Stimulated activated CD8-positive, alpha-beta memory T cell treated with anti-CD3 and anti-CD28 coated beads, Interleukin-15, amount 100 ng/mL, for 48 hours (primary cell): ENCODE measurements around the gene ANKS1B.
"Not testable (repeated sequence)": the region's sequence is repeated elsewhere in the genome, so short reads cannot be mapped to it uniquely, and the experiment has no call there.

Experiments used
- DNase-seq, 2 donors: peaks; one replicate each; pipeline ENCODE4 v3.0.0-alpha.2; 2020; ENCODE audit warnings: low read depth in 2 of 2

ANKS1B gene

GRCh38 chr12:99267038-99267437 is 717.7 kb downstream of the ANKS1B start:
- DNase-seq: no peak

DNA sequence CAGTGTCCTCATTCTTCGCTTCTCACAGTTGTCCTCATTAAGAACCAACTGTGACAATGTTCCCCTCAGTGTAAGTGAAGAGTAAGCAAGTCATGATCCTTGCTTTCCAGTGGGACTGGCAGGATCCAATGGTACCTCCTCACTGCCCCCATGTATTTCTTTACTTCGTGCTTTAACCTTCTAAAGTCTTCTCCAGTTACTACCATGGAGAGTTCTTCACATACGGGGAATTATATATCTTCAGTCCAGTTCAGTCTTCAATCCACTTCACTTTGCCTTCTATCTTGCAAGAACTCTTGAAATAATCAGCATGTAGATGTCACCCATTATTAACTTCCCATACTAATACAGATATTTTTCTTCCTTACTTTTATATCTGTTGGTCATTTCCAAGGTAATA is 719.1 kb downstream of the ANKS1B start:
- DNase-seq: no peak

DNA sequence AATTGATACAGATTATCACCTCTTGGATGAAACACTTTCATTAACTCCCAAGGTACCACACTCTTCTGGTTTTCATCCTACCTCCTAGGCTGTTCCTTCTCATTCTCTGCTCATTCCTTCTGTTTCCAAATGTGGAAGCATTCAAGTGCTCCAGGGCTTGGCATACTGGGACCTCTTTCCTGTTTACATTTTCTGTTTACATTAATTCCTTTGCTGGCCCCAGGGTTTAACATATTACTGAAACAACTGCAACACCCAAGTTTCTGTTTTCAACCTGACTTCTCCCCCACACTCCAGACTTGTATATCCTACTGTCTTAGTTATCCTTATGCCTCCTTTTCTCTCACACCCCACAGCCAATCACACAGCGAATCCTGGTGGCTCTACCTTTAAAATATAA is 723.5 kb downstream of the ANKS1B start:
- no peak for DNase-seq

- DNase-seq: no peak
These were observed 724.2 kb downstream of the ANKS1B start for GRCh38 chr12:99260456-99260996.

DNA sequence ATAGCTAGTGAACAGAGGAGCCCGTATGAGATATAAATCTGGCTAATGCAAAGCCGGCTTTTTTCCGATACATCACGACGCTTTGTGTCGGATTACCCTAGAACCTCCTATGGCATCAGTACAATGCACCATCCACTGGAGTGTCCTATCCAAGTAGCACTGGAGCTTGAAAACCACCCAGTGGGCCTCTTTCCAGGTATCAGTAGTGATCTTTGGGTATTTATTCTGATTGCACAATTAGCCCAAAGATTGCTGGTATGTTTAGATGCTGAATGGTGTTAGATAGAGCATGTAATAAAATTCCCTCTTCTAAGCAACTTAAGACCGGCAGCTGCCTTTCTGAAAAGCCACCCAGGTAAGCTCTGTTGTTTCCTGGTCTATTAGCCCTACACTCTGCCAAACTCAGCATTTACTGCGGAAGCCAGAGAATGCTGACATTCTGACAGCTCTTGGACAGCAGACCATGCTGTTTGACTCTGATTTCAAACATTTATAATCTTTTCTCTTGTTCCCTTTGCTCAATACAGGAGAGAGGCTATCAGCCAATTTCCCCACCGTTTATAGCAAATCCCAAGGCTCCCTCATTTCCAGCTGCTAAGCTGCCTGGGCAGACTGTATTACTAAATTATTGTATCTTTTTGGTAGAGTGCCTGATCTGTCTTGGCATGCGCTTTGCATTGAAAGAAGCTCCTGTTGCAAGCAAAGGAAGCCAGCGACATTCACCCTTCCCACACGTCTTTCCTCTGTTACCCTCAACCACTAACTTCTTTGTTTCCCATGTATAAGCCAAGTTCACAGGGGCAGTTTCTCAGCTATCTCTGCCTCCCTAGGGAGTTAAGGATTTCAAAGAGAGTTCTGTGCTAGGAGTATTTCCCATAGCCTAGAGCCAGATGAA is 725.4 kb downstream of the ANKS1B start:
- no peak for DNase-seq

DNA sequence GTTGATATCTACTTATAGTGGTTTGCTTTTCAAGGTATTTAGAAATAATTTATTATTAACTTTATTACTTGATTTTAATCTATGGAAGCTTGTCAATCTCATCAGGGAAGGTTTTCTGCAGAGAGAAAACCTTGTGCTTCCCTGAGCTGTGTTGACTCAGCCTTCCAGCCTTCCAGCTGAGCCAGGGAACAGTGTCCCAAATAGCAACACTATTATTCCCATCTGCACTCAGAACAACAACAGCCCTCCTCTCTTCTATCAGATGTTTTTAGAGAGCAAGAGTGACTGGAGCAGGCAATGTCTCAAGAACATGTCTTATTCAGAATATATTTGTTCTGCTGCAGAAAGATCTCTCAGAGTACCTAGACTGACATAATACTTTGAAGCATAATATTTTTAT is 727.1 kb downstream of the ANKS1B start:
- no peak for DNase-seq

GRCh38 chr12:99253068-99253467 is 731.7 kb downstream of the ANKS1B start:
- DNase-seq: no peak

- DNase-seq: no peak
These were observed 734.6 kb downstream of the ANKS1B start for GRCh38 chr12:99250091-99250490.

GRCh38 chr12:99249543-99249942 is 735.2 kb downstream of the ANKS1B start:
- DNase-seq: no peak

DNA sequence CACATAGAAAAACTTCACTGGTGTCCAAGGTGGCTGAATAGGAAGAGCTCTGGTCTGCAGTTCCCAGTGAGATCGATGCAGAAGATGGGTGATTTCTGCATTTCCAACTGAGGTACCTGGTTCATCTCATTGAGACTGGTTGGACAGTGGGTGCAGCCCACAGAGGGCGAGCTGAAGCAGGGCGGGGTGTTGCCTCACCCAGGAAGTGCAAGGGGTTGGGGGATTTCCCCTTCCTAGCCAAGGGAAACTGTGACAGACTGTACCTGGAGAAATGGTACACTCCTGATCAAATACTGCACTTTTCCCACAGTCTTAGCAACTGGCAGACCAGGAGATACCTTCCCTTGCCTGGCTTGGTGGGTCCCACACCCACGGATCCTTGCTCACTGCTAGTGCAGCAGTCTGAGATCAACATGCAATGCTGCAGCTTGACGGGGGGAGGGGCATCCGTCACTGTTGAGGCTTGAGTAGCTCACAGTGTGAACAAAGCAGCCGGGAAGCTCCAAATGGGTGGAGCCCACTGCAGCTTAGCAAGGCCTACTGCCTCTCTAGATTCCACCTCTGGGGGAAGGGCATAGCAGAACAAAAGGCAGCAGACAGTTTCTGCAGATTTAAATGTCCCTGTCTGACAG is 746.7 kb downstream of the ANKS1B start:
- DNase-seq: not testable (repeated sequence)

- DNase-seq: no peak
These were observed 749.4 kb downstream of the ANKS1B start for GRCh38 chr12:99235381-99235780.

GRCh38 chr12:99234702-99235101 is 750.0 kb downstream of the ANKS1B start:
- no peak for DNase-seq

- DNase-seq: no peak
These were observed 752.4 kb downstream of the ANKS1B start for GRCh38 chr12:99232324-99232723.

DNA sequence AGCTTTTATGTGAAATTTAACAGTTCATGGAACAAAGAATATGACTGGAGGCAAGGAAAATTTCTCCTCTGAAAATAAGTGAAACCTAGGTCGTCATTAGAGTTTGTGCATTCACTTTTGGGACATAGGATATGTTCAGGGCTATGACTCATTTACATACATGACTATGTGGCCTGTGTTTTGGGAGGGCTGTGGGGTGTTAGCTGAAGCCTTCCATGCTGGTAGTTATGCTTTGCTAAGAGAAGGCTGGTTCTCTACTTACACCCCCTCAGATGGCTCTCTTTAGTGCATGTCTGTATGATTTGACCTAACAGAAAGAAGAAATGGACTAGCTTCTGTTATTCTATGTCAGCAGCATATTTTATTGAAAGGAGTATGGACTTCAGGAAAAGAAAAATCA is 753.7 kb downstream of the ANKS1B start:
- no peak for DNase-seq

- no peak for DNase-seq
These were observed 760.5 kb downstream of the ANKS1B start for GRCh38 chr12:99224237-99224636.

- no peak for DNase-seq
These were observed 761.2 kb downstream of the ANKS1B start for GRCh38 chr12:99223579-99223978.

DNA sequence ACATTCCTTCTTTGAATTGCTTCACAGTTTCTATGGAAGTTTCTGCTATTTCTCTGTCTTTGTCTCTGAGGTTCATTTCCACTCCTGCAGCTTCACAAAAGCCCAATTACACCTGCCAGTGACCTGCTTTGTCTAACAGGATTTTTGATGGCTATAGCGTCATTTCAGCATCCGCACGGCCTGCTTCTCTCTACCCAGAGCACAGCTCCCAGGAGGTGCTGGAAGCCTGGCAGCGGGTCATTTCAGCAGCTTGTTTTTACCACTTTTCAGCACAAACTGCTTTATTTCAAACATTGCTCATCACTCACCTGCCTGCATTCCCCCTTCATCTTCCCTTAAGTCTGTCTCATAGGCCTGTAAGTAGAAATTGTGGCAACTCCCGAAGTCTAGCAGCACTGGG is 771.7 kb downstream of the ANKS1B start:
- no peak for DNase-seq

- no peak for DNase-seq
These were observed 772.5 kb downstream of the ANKS1B start for GRCh38 chr12:99212275-99212674.

GRCh38 chr12:99205111-99205510 is 779.6 kb downstream of the ANKS1B start:
- DNase-seq: no peak

- DNase-seq: no peak
These were observed 782.7 kb downstream of the ANKS1B start for GRCh38 chr12:99201906-99202645.

- DNase-seq: no peak
These were observed 783.9 kb downstream of the ANKS1B start for GRCh38 chr12:99200711-99201384.

GRCh38 chr12:99195474-99195873 is 789.3 kb downstream of the ANKS1B start:
- DNase-seq: no peak
